Mononuclear cell (primary cell): ENCODE data around the gene HCFC1R1. TPM values are rescaled to one million over a fixed set of nuclear protein-coding genes. Genes with fewer than 3 reads are reported as not detected.

Experiments
- H3K27me3 ChIP-seq: 2 replicates; pipeline ENCODE4 v1.6.0; 2011; ENCODE audit warnings: low read length, control low read depth; ENCODE audit not compliant: insufficient read depth
- H3K4me1 ChIP-seq: 2 replicates; pipeline ENCODE4 v1.5.1; 2011; ENCODE audit warnings: mild to moderate bottlenecking, low read length, control low read depth; ENCODE audit not compliant: insufficient read depth
- H3K4me3 ChIP-seq: 2 replicates; pipeline ENCODE4 v1.5.1; 2011; ENCODE audit warnings: mild to moderate bottlenecking, low read length, moderate library complexity
- H3K9me3 ChIP-seq: 2 replicates; pipeline ENCODE4 v1.5.1; 2011; ENCODE audit warnings: low read depth, mild to moderate bottlenecking, control low read depth, low read length
- total RNA-seq: library from RNA; depleted of rRNA; stranded (reverse); fragments of >200 nt; gene quantifications from one replicate; pipeline ENCODE4 v1.2.3, GENCODE V29; 2012

HCFC1R1 gene
- total RNA-seq, 1 donor, result 8.2 TPM

GRCh38 chr16:2975161-2975795 is 48.5 kb downstream of the HCFC1R1 start:
- Histone ChIP-seq H3K9me3 (no peaks in the 10 kb centered on the region), H3K4me3 (no peak overlapping the region), H3K4me1 (peaks cover 17% of the 10 kb centered on the region), H3K27me3 (no peaks in the 10 kb centered on the region)

- H3K4me3 ChIP-seq, result no peak overlapping the region
- no peaks in the 10 kb centered on the region for H3K9me3 ChIP-seq
- H3K4me1 ChIP-seq, result peaks cover 17% of the 10 kb centered on the region
- no peaks in the 10 kb centered on the region for H3K27me3 ChIP-seq
These were observed 49.3 kb downstream of the HCFC1R1 start for GRCh38 chr16:2974319-2975056.

GRCh38 chr16:2973605-2974318 is 50.0 kb downstream of the HCFC1R1 start:
- Histone ChIP-seq H3K9me3 (no peaks in the 10 kb centered on the region), H3K4me1 (peaks cover 16% of the 10 kb centered on the region), H3K27me3 (no peaks in the 10 kb centered on the region), H3K4me3 (no peak overlapping the region)

- no peaks in the 10 kb centered on the region for H3K9me3 ChIP-seq
- peaks cover 22% of the 10 kb centered on the region for H3K4me1 ChIP-seq
- peaks cover 5% of the 10 kb centered on the region for H3K27me3 ChIP-seq
- H3K4me3 ChIP-seq, result no peak overlapping the region
These were observed 50.6 kb downstream of the HCFC1R1 start for GRCh38 chr16:2973093-2973492.

Other genes starting within 250 kb of the HCFC1R1 start
- 92.6 TPM for gene ELOB, start 246.7 kb downstream of the HCFC1R1 start, total RNA-seq
- not detected for gene PRSS33, start 236.4 kb downstream of the HCFC1R1 start, total RNA-seq
- gene PRSS41, start 225.5 kb downstream of the HCFC1R1 start, total RNA-seq, result not detected
- not detected for gene PRSS21, start 206.7 kb downstream of the HCFC1R1 start, total RNA-seq
- 1.2 TPM for gene ZG16B, start 193.6 kb downstream of the HCFC1R1 start, total RNA-seq
- gene PRSS22, start 165.8 kb downstream of the HCFC1R1 start, total RNA-seq, result 0.21 TPM
- gene FLYWCH2, start 140.7 kb downstream of the HCFC1R1 start, total RNA-seq, result 8.1 TPM
- gene FLYWCH1, start 112.0 kb downstream of the HCFC1R1 start, total RNA-seq, result 15.7 TPM
- not detected for gene KREMEN2, start 59.7 kb downstream of the HCFC1R1 start, total RNA-seq
- 3.1 TPM for gene PAQR4, start 54.6 kb downstream of the HCFC1R1 start, total RNA-seq
- 1.3 TPM for gene PKMYT1, start 43.5 kb downstream of the HCFC1R1 start, total RNA-seq
- not detected for gene CLDN9, start 11.0 kb downstream of the HCFC1R1 start, total RNA-seq
- gene CLDN6, start 5.8 kb downstream of the HCFC1R1 start, total RNA-seq, result not detected
- 8.2 TPM for gene TNFRSF12A, start 3.6 kb downstream of the HCFC1R1 start, total RNA-seq
- gene THOC6, start 93 bp upstream of the HCFC1R1 start, total RNA-seq, result 8.9 TPM
- 0.10 TPM for gene BICDL2, start 13.0 kb upstream of the HCFC1R1 start, total RNA-seq
- 1.7 TPM for gene MMP25, start 22.6 kb upstream of the HCFC1R1 start, total RNA-seq
- 115 TPM for gene IL32, start 41.7 kb upstream of the HCFC1R1 start, total RNA-seq
- under 0.01 TPM for gene ZSCAN10, start 75.4 kb upstream of the HCFC1R1 start, total RNA-seq
- gene ZNF205, start 88.6 kb upstream of the HCFC1R1 start, total RNA-seq, result 0.52 TPM
- gene ZNF213, start 111.1 kb upstream of the HCFC1R1 start, total RNA-seq, result 1.6 TPM
- gene OR1F1, start 164.3 kb upstream of the HCFC1R1 start, total RNA-seq, result not detected
- 4.5 TPM for gene ZNF200, start 211.2 kb upstream of the HCFC1R1 start, total RNA-seq
- 26.7 TPM for gene MEFV, start 232.7 kb upstream of the HCFC1R1 start, total RNA-seq